CD4-positive, alpha-beta memory T cell (primary cell): ENCODE data around the gene FAM81A. TPM values are rescaled to one million over a fixed set of nuclear protein-coding genes. Genes with fewer than 3 reads are reported as not detected.

Experiments used
- CTCF ChIA-PET: fragments of 350-600 bp; sonication (Branson Sonifier 250); formaldehyde crosslinking; loops from one replicate; lab custom pipeline; 2021; ENCODE audit warnings: inconsistent platforms; ENCODE audit not compliant: partially characterized antibody; lab: Charles Lee
- POLR2A ChIA-PET: fragments of 350-600 bp; sonication (Branson Sonifier 250); formaldehyde crosslinking; loops from one replicate; lab custom pipeline; 2021; ENCODE audit not compliant: partially characterized antibody; lab: Charles Lee
- DNase-seq, 5 donors: peaks; one replicate each; pipeline versions ENCODE4 v3.0.0 to v3.0.0-alpha.2; 2020 to 2022; ENCODE audit warnings: mixed read lengths in 1 of 5
- H3K27ac ChIP-seq: one replicate; pipeline ENCODE4 v1.7.0; 2013; ENCODE audit warnings: low read depth, low read length
- H3K27me3 ChIP-seq: 2 replicates; pipeline ENCODE4 v1.7.0; 2013; ENCODE audit warnings: mild to moderate bottlenecking, low read length, moderate library complexity; ENCODE audit not compliant: insufficient read depth
- H3K36me3 ChIP-seq: 2 replicates; pipeline ENCODE4 v1.7.0; 2013; ENCODE audit warnings: mild to moderate bottlenecking, low read length, moderate library complexity; ENCODE audit not compliant: insufficient read depth
- H3K4me1 ChIP-seq: 2 replicates; pipeline ENCODE4 v1.7.0; 2013; ENCODE audit warnings: mild to moderate bottlenecking, low read length, moderate library complexity; ENCODE audit not compliant: insufficient read depth
- H3K4me3 ChIP-seq, 2 donors: one replicate each; pipeline ENCODE4 v1.7.0; 2013; ENCODE audit warnings: low read length in 2 of 2, mild to moderate bottlenecking in 1 of 2
- H3K9me3 ChIP-seq, 2 donors: one replicate each; pipeline ENCODE4 v1.7.0; 2013; ENCODE audit warnings: low read length in 2 of 2, control low read depth in 1 of 2; ENCODE audit not compliant: control insufficient read depth in 1 of 2
- H3K27ac Mint-ChIP-seq, 7 donors: one replicate each; pipeline ENCODE4 v1.8.0; 2020 to 2021; ENCODE audit warnings: mixed read lengths in 7 of 7, mild to moderate bottlenecking in 6 of 7, inconsistent platforms in 3 of 7, moderate library complexity in 3 of 7
- H3K27me3 Mint-ChIP-seq, 2 donors: one replicate each; pipeline ENCODE4 v1.8.0; 2020 to 2021; ENCODE audit warnings: mixed read lengths in 2 of 2
- H3K36me3 Mint-ChIP-seq, 2 donors: one replicate each; pipeline ENCODE4 v1.8.0; 2020 to 2021; ENCODE audit warnings: mixed read lengths in 2 of 2, inconsistent platforms in 1 of 2, mild to moderate bottlenecking in 1 of 2
- H3K4me1 Mint-ChIP-seq, 4 donors: one replicate each; pipeline ENCODE4 v1.8.0; 2020 to 2021; ENCODE audit warnings: mixed read lengths in 4 of 4, mild to moderate bottlenecking in 1 of 4
- H3K4me3 Mint-ChIP-seq, 8 donors: one replicate each; pipeline ENCODE4 v1.8.0; 2020 to 2021; ENCODE audit warnings: mixed read lengths in 8 of 8, mild to moderate bottlenecking in 7 of 8, moderate library complexity in 6 of 8, inconsistent platforms in 3 of 8
- H3K9me3 Mint-ChIP-seq, 8 donors: one replicate each; pipeline ENCODE4 v1.8.0; 2020 to 2021; ENCODE audit warnings: mixed read lengths in 8 of 8, mild to moderate bottlenecking in 5 of 8, inconsistent platforms in 3 of 8, moderate library complexity in 1 of 8
- intact Hi-C: fragments of 100-400 bp; cut with micrococcal nuclease; formaldehyde crosslinking; loops from one replicate; pipeline ENCODE4 v1.15.1; 2023
- polyA plus RNA-seq, 2 donors: library from polyadenylated mRNA; unstranded; fragments of 300-500 nt; fragmentation: Illumina TruSeq; gene quantifications; one replicate each; pipeline ENCODE4 v1.2.3, GENCODE V29; 2021
- total RNA-seq, 2 experiments: library from RNA; stranded (reverse); gene quantifications; one replicate each; pipeline ENCODE4 v1.2.3, GENCODE V29; 2021

Gene FAM81A
- total and polyA plus RNA-seq, 4 experiments from 2014 or later, result not detected

- no peaks in the 10 kb centered on the region for H3K9me3 Mint-ChIP-seq
These were observed 133.6 kb downstream of the FAM81A start for GRCh38 chr15:59571606-59572005.

More at GRCh38 chr15:59571606-59572005, 133.6 kb downstream of the FAM81A start:
- H3K27me3 ChIP-seq, result no peaks in the 10 kb centered on the region
- ChIA-PET POLR2A (no interaction called here), CTCF (no interaction called here)
- peaks cover 3 to 6% of the 10 kb centered on the region in 2 donors for H3K27me3 Mint-ChIP-seq
- no peaks in the 10 kb centered on the region for H3K9me3 ChIP-seq
- no peaks in the 10 kb centered on the region for H3K4me1 ChIP-seq
- no peaks in the 10 kb centered on the region for H3K4me1 Mint-ChIP-seq
- no peak for DNase-seq
- no peak overlapping the region for H3K27ac ChIP-seq
- H3K36me3 ChIP-seq, result no peaks in the 10 kb centered on the region
- H3K27ac Mint-ChIP-seq, result no peak overlapping the region
- H3K4me3 ChIP-seq, result no peak overlapping the region
- no peak overlapping the region for H3K4me3 Mint-ChIP-seq
- intact Hi-C loops, result no loop called here
- H3K36me3 Mint-ChIP-seq, result no peaks in the 10 kb centered on the region

Other genes with a start within 250 kb of the FAM81A start
- not detected for gene LDHAL6B, start 231.3 kb upstream of the FAM81A start, total RNA-seq
- not detected for gene LDHAL6B, start 231.3 kb upstream of the FAM81A start, polyA plus RNA-seq
- gene MYO1E, start 65.3 kb upstream of the FAM81A start, total RNA-seq, result 1 to 10 TPM; 2.1 to 4.6 TPM
- not detected for gene MYO1E, start 65.3 kb upstream of the FAM81A start, polyA plus RNA-seq
- not detected for gene GCNT3, start 173.6 kb downstream of the FAM81A start, total RNA-seq
- gene GCNT3, start 173.6 kb downstream of the FAM81A start, polyA plus RNA-seq, result not detected
- gene GTF2A2, start 219.3 kb downstream of the FAM81A start, total RNA-seq, result 10 to 100 TPM; 58.5 to 64.6 TPM
- gene GTF2A2, start 219.3 kb downstream of the FAM81A start, polyA plus RNA-seq, result 100 to 1,000 TPM; 118 to 127 TPM